ENCODE results near the gene GOLGA2. TPM values are rescaled to one million over a fixed set of nuclear protein-coding genes. Genes with fewer than 3 reads are reported as not detected.

The GOLGA2 gene
- total RNA-seq = 100 to 1,000 TPM; 163 to 172 TPM
- polyA plus RNA-seq = 100 to 1,000 TPM in 1 of 2 donors, 10 to 100 TPM in 1; 84.9 to 118 TPM
- long read RNA-seq, donor 1, partial matches to known transcripts = 20 of 47 reads
- long read RNA-seq, donor 1, other reads (novel, unspliced or antisense) = 23 of 47 reads
- long read RNA-seq, donor 2, transcript GOLGA2-210 (2 exons, 428 nt) = major isoform, 13 of 36 reads
- long read RNA-seq, donor 2, partial matches to known transcripts = 9 of 36 reads
- long read RNA-seq, donor 2, other reads (novel, unspliced or antisense) = 14 of 36 reads

GRCh38 chr9:128275198-128276007, at the start of gene GOLGA2:
TSS of gene GOLGA2 (minus strand) at chr9:128276007. CDS start at chr9:128275976, 31 bp downstream.
- no peaks in the 10 kb centered on the region for H3K9me3 ChIP-seq (ENCODE audit: control insufficient read depth, low read length)
- WGBS, 2 donors = 1% methylated on average over 49 to 57 of the region's 57 CpGs
- intact Hi-C loops (cut with DNase I) = no loop called here
- H3K27me3 ChIP-seq (ENCODE audit: control insufficient read depth in 1 of 2, insufficient read depth in 2 of 2, low read length in 1 of 2) = no peaks in the 10 kb centered on the region
- H3K27ac ChIP-seq (ENCODE audit: low read depth in 1 of 2, low read length in 2 of 2) = peak within 1 kb of the TSS in 1 of 2 donors; percentile 49
- H3K36me3 ChIP-seq (ENCODE audit: control insufficient read depth in 1 of 2, insufficient read depth in 2 of 2, low read length in 1 of 2) = peaks cover 2 to 3% of the 10 kb centered on the region in 2 donors
- no peaks in the 10 kb centered on the region for H3K4me1 ChIP-seq (ENCODE audit: control insufficient read depth in 1 of 2, insufficient read depth in 2 of 2, low read length in 2 of 2)
- peak; percentile 83 for ATAC-seq (ENCODE audit: low FRiP score)
- DNase-seq = peak; percentile 67 to 86
- peak within 1 kb of the TSS; percentile 77 to 83 for H3K4me3 ChIP-seq (ENCODE audit: low read length in 2 of 2)

- H3K4me3 ChIP-seq (ENCODE audit: low read length in 2 of 2) = no peak overlapping the region
- intact Hi-C loops (cut with DNase I) = no loop called here
- DNase-seq = no peak
- H3K27ac ChIP-seq (ENCODE audit: low read depth in 1 of 2, low read length in 2 of 2) = no peak overlapping the region
- no peaks in the 10 kb centered on the region for H3K9me3 ChIP-seq (ENCODE audit: control insufficient read depth, low read length)
- WGBS, 2 donors = 90 to 96% methylated on average over 1 of the region's 1 CpG
- no peak for ATAC-seq (ENCODE audit: low FRiP score)
- no peaks in the 10 kb centered on the region for H3K27me3 ChIP-seq (ENCODE audit: control insufficient read depth in 1 of 2, insufficient read depth in 2 of 2, low read length in 1 of 2)
- H3K4me1 ChIP-seq (ENCODE audit: control insufficient read depth in 1 of 2, insufficient read depth in 2 of 2, low read length in 2 of 2) = no peaks in the 10 kb centered on the region
- H3K36me3 ChIP-seq (ENCODE audit: control insufficient read depth in 1 of 2, insufficient read depth in 2 of 2, low read length in 1 of 2) = peaks cover 0 to 2% of the 10 kb centered on the region in 2 donors
These were observed 48.6 kb upstream of the GOLGA2 start for GRCh38 chr9:128324401-128324800.

- no peaks in the 10 kb centered on the region for H3K9me3 ChIP-seq (ENCODE audit: control insufficient read depth, low read length)
- DNase-seq = no peak
- H3K4me1 ChIP-seq (ENCODE audit: control insufficient read depth in 1 of 2, insufficient read depth in 2 of 2, low read length in 2 of 2) = no peaks in the 10 kb centered on the region
- no peak for ATAC-seq (ENCODE audit: low FRiP score)
- WGBS, 2 donors = 83 to 89% methylated on average over 12 of the region's 12 CpGs
- H3K27ac ChIP-seq (ENCODE audit: low read depth in 1 of 2, low read length in 2 of 2) = no peak overlapping the region
- no peak overlapping the region for H3K4me3 ChIP-seq (ENCODE audit: low read length in 2 of 2)
- peaks cover 0 to 2% of the 10 kb centered on the region in 2 donors for H3K36me3 ChIP-seq (ENCODE audit: control insufficient read depth in 1 of 2, insufficient read depth in 2 of 2, low read length in 1 of 2)
- intact Hi-C loops (cut with DNase I) = no loop called here
- no peaks in the 10 kb centered on the region for H3K27me3 ChIP-seq (ENCODE audit: control insufficient read depth in 1 of 2, insufficient read depth in 2 of 2, low read length in 1 of 2)
These were observed 48.0 kb upstream of the GOLGA2 start for GRCh38 chr9:128323791-128324190.

GRCh38 chr9:128323212-128323730, 47.5 kb upstream of the GOLGA2 start:
- Histone ChIP-seq H3K36me3 (ENCODE audit: control insufficient read depth in 1 of 2, insufficient read depth in 2 of 2, low read length in 1 of 2) (peaks cover 0 to 2% of the 10 kb centered on the region in 2 donors), H3K4me3 (ENCODE audit: low read length in 2 of 2) (peak overlapping the region; percentile 80 to 90)
- intact Hi-C loops (cut with DNase I) = no loop called here

GRCh38 chr9:128322404-128323211, 46.8 kb upstream of the GOLGA2 start, which contains the start of the genes COQ4 and TRUB2:
TSS of gene COQ4 (plus strand) at chr9:128322839. CDS start at chr9:128322859, 20 bp downstream.
TSS of gene TRUB2 (minus strand) at chr9:128322447. CDS start at chr9:128322408, 39 bp downstream.
- no peaks in the 10 kb centered on the region for H3K4me1 ChIP-seq (ENCODE audit: control insufficient read depth in 1 of 2, insufficient read depth in 2 of 2, low read length in 2 of 2)
- peak within 1 kb of the TSS; percentile 84 to 90 for H3K4me3 ChIP-seq (ENCODE audit: low read length in 2 of 2)
- ATAC-seq (ENCODE audit: low FRiP score) (peak; percentile 98), DNase-seq (peak; percentile 95 to 97)
- no peaks in the 10 kb centered on the region for H3K36me3 ChIP-seq (ENCODE audit: control insufficient read depth in 1 of 2, insufficient read depth in 2 of 2, low read length in 1 of 2)
- H3K27ac ChIP-seq (ENCODE audit: low read depth in 1 of 2, low read length in 2 of 2) = peak within 1 kb of the TSS in 1 of 2 donors; percentile 58
- no peaks in the 10 kb centered on the region for H3K9me3 ChIP-seq (ENCODE audit: control insufficient read depth, low read length)
- intact Hi-C loops (cut with DNase I) = no loop called here
- no peaks in the 10 kb centered on the region for H3K27me3 ChIP-seq (ENCODE audit: control insufficient read depth in 1 of 2, insufficient read depth in 2 of 2, low read length in 1 of 2)
- 0% methylated on average over 83 of the region's 83 CpGs for WGBS, 2 donors

More at GRCh38 chr9:128323212-128323730, 47.5 kb upstream of the GOLGA2 start:
- no peak for DNase-seq
- Histone ChIP-seq H3K4me1 (ENCODE audit: control insufficient read depth in 1 of 2, insufficient read depth in 2 of 2, low read length in 2 of 2) (no peaks in the 10 kb centered on the region), H3K27ac (ENCODE audit: low read depth in 1 of 2, low read length in 2 of 2) (peak overlapping the region in 1 of 2 donors; percentile 48), H3K27me3 (ENCODE audit: control insufficient read depth in 1 of 2, insufficient read depth in 2 of 2, low read length in 1 of 2) (no peaks in the 10 kb centered on the region), H3K9me3 (ENCODE audit: control insufficient read depth, low read length) (no peaks in the 10 kb centered on the region)
- 25% methylated on average over 16 of the region's 16 CpGs for WGBS, 2 donors
- no peak for ATAC-seq (ENCODE audit: low FRiP score)

GRCh38 chr9:128321879-128322403, 46.1 kb upstream of the GOLGA2 start:
- DNase-seq (no peak), ATAC-seq (ENCODE audit: low FRiP score) (no peak)
- WGBS, 2 donors = 2% methylated on average over 21 of the region's 21 CpGs
- H3K27ac ChIP-seq (ENCODE audit: low read depth in 1 of 2, low read length in 2 of 2) = peak overlapping the region in 1 of 2 donors; percentile 2
- no peaks in the 10 kb centered on the region for H3K4me1 ChIP-seq (ENCODE audit: control insufficient read depth in 1 of 2, insufficient read depth in 2 of 2, low read length in 2 of 2)
- H3K4me3 ChIP-seq (ENCODE audit: low read length in 2 of 2) = peak overlapping the region; percentile 41 to 84
- H3K27me3 ChIP-seq (ENCODE audit: control insufficient read depth in 1 of 2, insufficient read depth in 2 of 2, low read length in 1 of 2) = no peaks in the 10 kb centered on the region
- H3K9me3 ChIP-seq (ENCODE audit: control insufficient read depth, low read length) = no peaks in the 10 kb centered on the region
- H3K36me3 ChIP-seq (ENCODE audit: control insufficient read depth in 1 of 2, insufficient read depth in 2 of 2, low read length in 1 of 2) = no peaks in the 10 kb centered on the region
- intact Hi-C loops (cut with DNase I) = no loop called here

- intact Hi-C loops (cut with DNase I) = no loop called here
- no peak for DNase-seq
- 64 to 69% methylated on average over 7 of the region's 7 CpGs for WGBS, 2 donors
- Histone ChIP-seq H3K4me1 (ENCODE audit: control insufficient read depth in 1 of 2, insufficient read depth in 2 of 2, low read length in 2 of 2) (no peaks in the 10 kb centered on the region), H3K27me3 (ENCODE audit: control insufficient read depth in 1 of 2, insufficient read depth in 2 of 2, low read length in 1 of 2) (no peaks in the 10 kb centered on the region), H3K9me3 (ENCODE audit: control insufficient read depth, low read length) (no peaks in the 10 kb centered on the region), H3K27ac (ENCODE audit: low read depth in 1 of 2, low read length in 2 of 2) (no peak overlapping the region), H3K4me3 (ENCODE audit: low read length in 2 of 2) (peak overlapping the region in 1 of 2 donors; percentile 41), H3K36me3 (ENCODE audit: control insufficient read depth in 1 of 2, insufficient read depth in 2 of 2, low read length in 1 of 2) (peaks cover 0 to 2% of the 10 kb centered on the region in 2 donors)
- ATAC-seq (ENCODE audit: low FRiP score) = no peak
These were observed 45.5 kb upstream of the GOLGA2 start for GRCh38 chr9:128321343-128321742.

- peaks cover 0 to 5% of the 10 kb centered on the region in 2 donors for H3K36me3 ChIP-seq (ENCODE audit: control insufficient read depth in 1 of 2, insufficient read depth in 2 of 2, low read length in 1 of 2)
- WGBS, 2 donors = 88 to 93% methylated on average over 2 of the region's 2 CpGs
- intact Hi-C loops (cut with DNase I) = no loop called here
These were observed 41.8 kb upstream of the GOLGA2 start for GRCh38 chr9:128317629-128318028.

More at GRCh38 chr9:128317629-128318028, 41.8 kb upstream of the GOLGA2 start:
- no peaks in the 10 kb centered on the region for H3K4me1 ChIP-seq (ENCODE audit: control insufficient read depth in 1 of 2, insufficient read depth in 2 of 2, low read length in 2 of 2)
- no peak overlapping the region for H3K27ac ChIP-seq (ENCODE audit: low read depth in 1 of 2, low read length in 2 of 2)
- H3K4me3 ChIP-seq (ENCODE audit: low read length in 2 of 2) = no peak overlapping the region
- no peaks in the 10 kb centered on the region for H3K27me3 ChIP-seq (ENCODE audit: control insufficient read depth in 1 of 2, insufficient read depth in 2 of 2, low read length in 1 of 2)
- DNase-seq (no peak), ATAC-seq (ENCODE audit: low FRiP score) (no peak)
- H3K9me3 ChIP-seq (ENCODE audit: control insufficient read depth, low read length) = no peaks in the 10 kb centered on the region
